ENCODE measurements around the gene ABHD1.

Gene ABHD1

GRCh38 chr2:27085673-27086089 lies 37.9 kb upstream of the ABHD1 start:
- TF ChIP-seq CTBP1 (IDR thresholded peaks at IDR 0.05; ENCODE audit: borderline replicate concordance): no peak
- TF ChIP-seq HDGF (IDR thresholded peaks at IDR 0.05; ENCODE audit: borderline replicate concordance): no peak
- no peak for TF ChIP-seq TARDBP (IDR thresholded peaks at IDR 0.05)
- TF ChIP-seq BHLHE40 (IDR thresholded peaks at IDR 0.05; ENCODE audit: borderline replicate concordance): no peak
- no peak for TF ChIP-seq ZNF384 (IDR thresholded peaks at IDR 0.05)
- peak; percentile 10 for TF ChIP-seq L3MBTL2 (conservative IDR thresholded peaks at IDR 0.05)
- DNase-seq (ENCODE audit: extremely low spot score): peak; percentile 35
- ChIA-PET POLR2A (interaction anchor here (0.6 to 7.4 kb wide), 7 partner anchors 11 to 126 kb away, joined by 3 to 76 read pairs (median 5); partner anchors contain the start of genes ABHD1, AGBL5, ATRAID and OST4), CTCF (interaction anchor here (0.6 to 1.4 kb wide), 5 partner anchors 11 to 131 kb away, joined by 3 to 6 read pairs (median 5); partner anchors contain the start of gene AGBL5)

DNA sequence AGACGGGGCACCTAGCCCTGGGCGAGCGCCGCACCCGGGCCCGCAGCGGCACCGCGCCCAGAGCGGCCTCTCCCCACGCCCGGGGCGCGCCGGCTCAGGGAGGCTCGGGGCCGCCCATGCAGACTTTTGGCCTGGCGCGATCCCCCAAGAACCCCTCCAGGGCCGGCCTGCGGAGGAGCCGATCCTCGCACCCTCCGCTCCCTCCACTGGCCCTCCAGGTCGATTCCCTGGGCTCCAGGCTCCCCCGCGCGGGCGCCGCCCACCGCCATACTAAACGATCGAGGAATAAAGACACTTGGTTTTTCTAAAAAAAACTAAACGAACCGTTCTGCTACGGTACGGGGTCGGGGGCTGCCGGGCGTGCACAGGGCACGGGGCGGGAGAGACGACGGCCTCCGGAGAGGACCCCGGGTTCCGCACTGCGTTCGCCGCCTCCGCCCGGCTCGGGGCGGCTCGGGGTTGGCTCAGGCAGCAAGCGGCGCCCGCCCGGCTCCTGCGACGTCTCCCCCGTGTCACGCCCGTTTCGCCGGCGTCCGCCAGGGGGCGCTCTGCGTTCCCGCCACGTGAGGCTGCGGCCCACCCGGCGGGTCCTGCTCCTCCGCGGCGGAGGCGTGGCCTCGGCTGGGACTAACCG lies 37.4 kb upstream of the ABHD1 start:
- TF ChIP-seq, protein P1, sequence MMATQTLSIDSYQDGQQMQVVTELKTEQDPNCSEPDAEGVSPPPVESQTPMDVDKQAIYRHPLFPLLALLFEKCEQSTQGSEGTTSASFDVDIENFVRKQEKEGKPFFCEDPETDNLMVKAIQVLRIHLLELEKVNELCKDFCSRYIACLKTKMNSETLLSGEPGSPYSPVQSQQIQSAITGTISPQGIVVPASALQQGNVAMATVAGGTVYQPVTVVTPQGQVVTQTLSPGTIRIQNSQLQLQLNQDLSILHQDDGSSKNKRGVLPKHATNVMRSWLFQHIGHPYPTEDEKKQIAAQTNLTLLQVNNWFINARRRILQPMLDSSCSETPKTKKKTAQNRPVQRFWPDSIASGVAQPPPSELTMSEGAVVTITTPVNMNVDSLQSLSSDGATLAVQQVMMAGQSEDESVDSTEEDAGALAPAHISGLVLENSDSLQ (IDR thresholded peaks at IDR 0.05): no peak
- TF ChIP-seq SP1 (IDR thresholded peaks at IDR 0.05): no peak
- no peak for TF ChIP-seq HDGF (IDR thresholded peaks at IDR 0.05; ENCODE audit: borderline replicate concordance)
- peak; percentile 63 for TF ChIP-seq L3MBTL2 (conservative IDR thresholded peaks at IDR 0.05)
- no peak for TF ChIP-seq BHLHE40 (IDR thresholded peaks at IDR 0.05; ENCODE audit: borderline replicate concordance)
- TF ChIP-seq ARNT (IDR thresholded peaks at IDR 0.05): peak; percentile 47; the same call in 1 of the 2 replicates
- DNase-seq (ENCODE audit: extremely low spot score): peak; percentile 98
- CTCF ChIA-PET: interaction anchor here (0.9 to 1.8 kb wide), 5 partner anchors 13 to 105 kb away, joined by 3 to 6 read pairs (median 3); partner anchors contain the start of gene AGBL5
- POLR2A ChIA-PET: interaction anchor here (0.6 to 7.4 kb wide), 10 partner anchors 9 to 217 kb away, joined by 3 to 76 read pairs (median 6); partner anchors contain the start of genes ABHD1, AGBL5, ATRAID and OST4

- peak; percentile 51 for DNase-seq (ENCODE audit: extremely low spot score)
- CTCF ChIA-PET: interaction anchor here (0.6 to 1.8 kb wide), 9 partner anchors 13 to 216 kb away, joined by 3 to 6 read pairs (median 3); partner anchors contain the start of gene ABHD1
- POLR2A ChIA-PET: interaction anchor here (0.6 to 5.2 kb wide), 12 partner anchors 10 to 216 kb away, joined by 3 to 37 read pairs (median 3); partner anchors contain the start of genes ABHD1, AGBL5, ATRAID and OST4
- TF ChIP-seq BHLHE40 (IDR thresholded peaks at IDR 0.05; ENCODE audit: borderline replicate concordance) (no peak), FOXK2 (IDR thresholded peaks at IDR 0.05) (no peak), FOXM1 (IDR thresholded peaks at IDR 0.05; ENCODE audit: borderline replicate concordance) (no peak), CTBP1 (IDR thresholded peaks at IDR 0.05; ENCODE audit: borderline replicate concordance) (no peak), TARDBP (IDR thresholded peaks at IDR 0.05) (no peak), LEF1 (IDR thresholded peaks at IDR 0.05; ENCODE audit: borderline replicate concordance) (no peak), ZNF384 (IDR thresholded peaks at IDR 0.05) (no peak), SUZ12 (IDR thresholded peaks at IDR 0.05) (no peak), FOXA1 (IDR thresholded peaks at IDR 0.05) (no peak)
- TF ChIP-seq, protein P1 (IDR thresholded peaks at IDR 0.05): no peak
Measured at GRCh38 chr2:27086724-27087593, 36.7 kb upstream of the ABHD1 start, which contains the start of gene KHK. TSS of gene KHK (plus strand) at chr2:27086772. CDS start at chr2:27087260, 488 bp downstream.

DNA sequence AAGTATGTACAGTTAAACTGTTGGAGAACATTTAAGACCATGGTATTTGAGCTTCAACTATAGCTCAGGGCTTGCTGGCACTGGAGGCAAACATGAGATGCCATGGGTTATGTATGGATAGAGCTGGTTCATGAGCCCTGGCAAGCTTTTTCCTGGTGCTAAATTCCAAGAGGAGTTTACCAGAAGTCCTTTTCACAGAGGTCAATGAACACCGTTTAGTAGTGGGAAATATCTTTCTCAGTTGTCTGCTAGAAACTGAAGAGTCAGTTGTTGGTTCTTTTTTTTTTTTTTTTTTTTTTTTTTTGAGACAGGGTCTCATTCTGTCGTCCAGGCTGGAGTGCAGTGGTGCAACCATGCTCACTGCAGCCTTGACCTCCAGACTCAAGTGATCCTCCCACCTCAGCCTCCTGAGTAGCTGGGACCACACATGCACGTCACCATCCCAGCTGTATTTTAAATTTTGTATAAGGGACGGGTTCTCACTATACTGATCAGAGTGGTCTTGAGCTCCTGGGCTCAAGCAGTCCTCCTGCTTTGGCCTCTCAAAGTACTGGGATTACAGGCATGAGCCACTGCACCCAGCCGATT lies 35.7 kb upstream of the ABHD1 start:
- ChIA-PET CTCF (interaction anchor here (0.6 to 1.8 kb wide), 7 partner anchors 12 to 216 kb away, joined by 3 to 6 read pairs (median 3); partner anchors contain the start of gene ABHD1), POLR2A (interaction anchor here (0.9 to 5.2 kb wide), 6 partner anchors 9 to 215 kb away, joined by 3 to 37 read pairs (median 8); partner anchors contain the start of genes ABHD1, AGBL5 and OST4)
- DNase-seq (ENCODE audit: extremely low spot score): no peak
- TF ChIP-seq HDGF (IDR thresholded peaks at IDR 0.05; ENCODE audit: borderline replicate concordance) (no peak), LEF1 (IDR thresholded peaks at IDR 0.05; ENCODE audit: borderline replicate concordance) (no peak), CTBP1 (IDR thresholded peaks at IDR 0.05; ENCODE audit: borderline replicate concordance) (no peak), ZNF384 (IDR thresholded peaks at IDR 0.05) (no peak), FOXM1 (IDR thresholded peaks at IDR 0.05; ENCODE audit: borderline replicate concordance) (no peak), NFRKB (IDR thresholded peaks at IDR 0.05) (no peak), SUZ12 (IDR thresholded peaks at IDR 0.05) (no peak), TARDBP (IDR thresholded peaks at IDR 0.05) (no peak)

GRCh38 chr2:27088634-27089033 lies 35.0 kb upstream of the ABHD1 start:
- TF ChIP-seq ELF4 (IDR thresholded peaks at IDR 0.05): no peak
- TF ChIP-seq FOXM1 (IDR thresholded peaks at IDR 0.05; ENCODE audit: borderline replicate concordance): no peak
- TF ChIP-seq, protein P1 (IDR thresholded peaks at IDR 0.05): no peak
- TF ChIP-seq NFRKB (IDR thresholded peaks at IDR 0.05): no peak
- TF ChIP-seq HDGF (IDR thresholded peaks at IDR 0.05; ENCODE audit: borderline replicate concordance): no peak
- TF ChIP-seq SUZ12 (IDR thresholded peaks at IDR 0.05): no peak
- TF ChIP-seq SP1 (IDR thresholded peaks at IDR 0.05): no peak
- TF ChIP-seq L3MBTL2 (conservative IDR thresholded peaks at IDR 0.05): no peak
- no peak for TF ChIP-seq TARDBP (IDR thresholded peaks at IDR 0.05)
- TF ChIP-seq CTBP1 (IDR thresholded peaks at IDR 0.05; ENCODE audit: borderline replicate concordance): no peak
- no peak for TF ChIP-seq ZNF384 (IDR thresholded peaks at IDR 0.05)
- no peak for TF ChIP-seq LEF1 (IDR thresholded peaks at IDR 0.05; ENCODE audit: borderline replicate concordance)
- TF ChIP-seq FOXA1 (IDR thresholded peaks at IDR 0.05): no peak
- TF ChIP-seq BHLHE40 (IDR thresholded peaks at IDR 0.05; ENCODE audit: borderline replicate concordance): no peak
- TF ChIP-seq ARNT (IDR thresholded peaks at IDR 0.05): no peak
- TF ChIP-seq FOXK2 (IDR thresholded peaks at IDR 0.05): no peak
- ChIA-PET CTCF (interaction anchor here (0.6 to 0.9 kb wide), 5 partner anchors 16 to 215 kb away, joined by 3 to 4 read pairs (median 3); partner anchors contain the start of gene ABHD1), POLR2A (interaction anchor here (0.9 to 5.2 kb wide), 2 partner anchors 38 to 175 kb away, joined by 3 to 37 read pairs; partner anchors contain the start of gene AGBL5)
- no peak for DNase-seq (ENCODE audit: extremely low spot score)

All from HEK293T (cell line).